IMR-90 (cell line): Measurements from ENCODE around the gene NDUFS5. TPM values are rescaled to one million over a fixed set of nuclear protein-coding genes. Genes with fewer than 3 reads are reported as not detected.

Source experiments
- ATAC-seq: fragments of 200-7000 bp; cut with Tn5 transposase; 2 replicates; pipeline ENCODE4 v1.9.1; 2020; ENCODE audit warnings: low read depth, mild to moderate bottlenecking, moderate library complexity
- BruUV-seq: library from RNA; stranded (reverse); fragments of 400-500 nt; replicated peaks from 2 replicates; lab custom pipeline; 2021; lab: Mats Ljungman, UMichigan
- CTCF ChIA-PET: fragments of 300-600 bp; formaldehyde crosslinking; extraction: SDS; loops from one replicate; lab custom pipeline; 2021; ENCODE audit warnings: antibody characterized with exemption; lab: Yijun Ruan, JAX
- POLR2A ChIA-PET: fragments of 300-600 bp; sonication (Branson Sonifier 250); formaldehyde crosslinking; loops from one replicate; lab custom pipeline; 2022; ENCODE audit warnings: antibody characterized with exemption; ENCODE audit not compliant: unreplicated experiment; lab: Charles Lee
- DNase-seq: peaks from one replicate; pipeline ENCODE4 v3.0.0; 2013
- H2AFZ ChIP-seq: replicated peaks from 2 replicates; pipeline ENCODE3; 2013; ENCODE audit warnings: low read length, mild to moderate bottlenecking; ENCODE audit not compliant: poor library complexity
- H2AK5ac ChIP-seq: 2 replicates; pipeline ENCODE4 v1.6.1; 2013; ENCODE audit warnings: low read depth, low read length, inconsistent platforms
- H2AK9ac ChIP-seq: replicated peaks from 2 replicates; pipeline ENCODE3; 2013; ENCODE audit warnings: mild to moderate bottlenecking, low read depth, low read length, moderate library complexity; ENCODE audit not compliant: poor library complexity
- H2BK120ac ChIP-seq: 2 replicates; pipeline ENCODE4 v1.6.1; 2013; ENCODE audit warnings: low read depth, low read length, inconsistent platforms
- H2BK15ac ChIP-seq: 3 replicates; pipeline ENCODE4 v1.6.1; 2013; ENCODE audit warnings: low read depth, low read length, inconsistent platforms
- H2BK20ac ChIP-seq: 2 replicates; pipeline ENCODE4 v1.6.1; 2013; ENCODE audit warnings: low read depth, mild to moderate bottlenecking, inconsistent platforms, low read length, moderate library complexity
- H2BK5ac ChIP-seq: 2 replicates; pipeline ENCODE4 v1.6.1; 2013; ENCODE audit warnings: mild to moderate bottlenecking, low read depth, low read length, inconsistent platforms; ENCODE audit not compliant: poor library complexity, severe bottlenecking
- H3K14ac ChIP-seq: replicated peaks from 2 replicates; pipeline ENCODE4 v1.6.1; 2013; ENCODE audit warnings: low read depth, low read length, inconsistent platforms
- H3K18ac ChIP-seq: 2 replicates; pipeline ENCODE4 v1.6.1; 2013; ENCODE audit warnings: low read depth, low read length, control low read depth
- H3K23ac ChIP-seq: 2 replicates; pipeline ENCODE4 v1.6.1; 2013; ENCODE audit warnings: low read depth, low read length, inconsistent platforms
- H3K27ac ChIP-seq: 2 replicates; pipeline ENCODE4 v1.5.1; 2013; ENCODE audit warnings: mild to moderate bottlenecking, control low read depth, low read length; ENCODE audit not compliant: insufficient read depth
- H3K27me3 ChIP-seq: 2 replicates; pipeline ENCODE4 v1.6.1; 2013; ENCODE audit warnings: low read length; ENCODE audit not compliant: control insufficient read depth, insufficient read depth
- H3K36me3 ChIP-seq: 2 replicates; pipeline ENCODE4 v1.6.1; 2013; ENCODE audit warnings: low read length, mixed read lengths; ENCODE audit not compliant: control insufficient read depth, insufficient read depth
- H3K4ac ChIP-seq: 2 replicates; pipeline ENCODE4 v1.6.1; 2013; ENCODE audit warnings: low read depth, low read length, inconsistent platforms
- H3K4me1 ChIP-seq: 2 replicates; pipeline ENCODE4 v1.6.1; 2013; ENCODE audit warnings: low read length, mixed read lengths; ENCODE audit not compliant: control insufficient read depth, insufficient read depth
- H3K4me2 ChIP-seq: 2 replicates; pipeline ENCODE4 v1.6.1; 2013; ENCODE audit warnings: low read depth, mild to moderate bottlenecking, control low read depth, low read length, moderate library complexity
- H3K4me3 ChIP-seq: 2 replicates; pipeline ENCODE4 v1.5.1; 2013; ENCODE audit warnings: low read depth, mild to moderate bottlenecking, control low read depth, low read length, moderate library complexity; ENCODE audit not compliant: insufficient read depth
- H3K56ac ChIP-seq: 2 replicates; pipeline ENCODE4 v1.6.1; 2013; ENCODE audit warnings: low read length, inconsistent platforms; ENCODE audit not compliant: insufficient read depth; ENCODE audit errors: extremely low read depth
- H3K79me1 ChIP-seq, 2 experiments: 2 replicates each; pipeline ENCODE4 v1.6.1; 2013; ENCODE audit warnings: low read length in 2 of 2, inconsistent platforms in 1 of 2, low read depth in 1 of 2
- H3K9ac ChIP-seq: 2 replicates; pipeline ENCODE4 v1.6.1; 2013; ENCODE audit warnings: low read depth, low read length, control low read depth
- H3K9me1 ChIP-seq: 2 replicates; pipeline ENCODE4 v1.6.1; 2013; ENCODE audit warnings: low read length, inconsistent platforms; ENCODE audit not compliant: insufficient read depth
- H3K9me3 ChIP-seq: 2 replicates; pipeline ENCODE4 v1.6.1; 2013; ENCODE audit warnings: low read length; ENCODE audit not compliant: control insufficient read depth, insufficient read depth
- H4K20me1 ChIP-seq: 2 replicates; pipeline ENCODE4 v1.6.1; 2013; ENCODE audit warnings: low read length, inconsistent platforms; ENCODE audit not compliant: insufficient read depth
- H4K5ac ChIP-seq: 2 replicates; pipeline ENCODE4 v1.6.1; 2013; ENCODE audit warnings: mild to moderate bottlenecking, low read depth, low read length, control low read depth
- H4K8ac ChIP-seq, 2 experiments: 2 replicates each; pipeline ENCODE4 v1.6.1; 2013; ENCODE audit warnings: low read depth in 2 of 2, low read length in 2 of 2, control low read depth in 1 of 2, inconsistent platforms in 1 of 2
- H4K91ac ChIP-seq: 2 replicates; pipeline ENCODE4 v1.6.1; 2013; ENCODE audit warnings: low read depth, low read length, inconsistent platforms; ENCODE audit not compliant: insufficient read depth
- CEBPB ChIP-seq: IDR thresholded peaks from 2 replicates; pipeline ENCODE4 v1.6.1; 2012; ENCODE audit warnings: low read depth, low read length, improper control_type of control experiment
- RCOR1 ChIP-seq: IDR thresholded peaks from 2 replicates; pipeline ENCODE4 v1.6.1; 2012; ENCODE audit warnings: mild to moderate bottlenecking, low read length, improper control_type of control experiment; ENCODE audit not compliant: insufficient replicate concordance
- SMC3 ChIP-seq: fragments of 150-350 bp; IDR thresholded peaks from 2 replicates; pipeline ENCODE4 v1.6.1; 2016; ENCODE audit warnings: low read depth, mild to moderate bottlenecking, antibody characterized with exemption, low read length, moderate library complexity
- WGBS, 2 experiments: methylation state at CpG; one replicate each; pipeline versions ENCODE4 v1.1.5 to v1.1.7; 2013; ENCODE audit warnings: missing lambda C conversion rate in 2 of 2; ENCODE audit not compliant: insufficient read length in 1 of 2; ENCODE audit errors: extremely low coverage in 2 of 2; 5-methylcytosine and 5-hydroxymethylcytosine counted together
- dilution Hi-C: fragments of 300-500 bp; cut with HindIII; formaldehyde crosslinking; loops from one replicate; pipeline ENCODE4 v1.14.3; 2018; ENCODE audit warnings: low sequenced_read_pairs; ENCODE audit not compliant: unreplicated experiment
- in situ Hi-C: fragments of 300-500 bp; cut with MboI; formaldehyde crosslinking; loops from 3 replicates; pipeline ENCODE4 v1.14.3; 2019; ENCODE audit warnings: low sequenced_read_pairs, inconsistent platforms, mixed read lengths
- intact Hi-C: fragments of 100-400 bp; cut with micrococcal nuclease; formaldehyde crosslinking; loops from 2 replicates; pipeline ENCODE4 v1.10.0; 2022
- polyA plus RNA-seq, 3 experiments: library from polyadenylated mRNA; depleted of rRNA; stranded (reverse); fragments of >200 nt; gene quantifications; 2 replicates each; pipeline ENCODE4 v1.2.3, GENCODE V29; 2012; ENCODE audit warnings: low replicate concordance in 1 of 3
- total RNA-seq: library from RNA; depleted of rRNA; stranded (reverse); fragments of >200 nt; gene quantifications from 2 replicates; pipeline ENCODE4 v1.2.3, GENCODE V29; 2012

The NDUFS5 gene
- total and polyA plus RNA-seq, 2 of the 4 experiments (the other 2 are of a cell fraction): 645 to 1,092 TPM

- dilution Hi-C loops (no loop called here), in situ Hi-C loops (no loop called here), intact Hi-C loops (no loop called here)
- H2BK20ac ChIP-seq: no peak overlapping the region
- no peaks in the 10 kb centered on the region for H3K4me1 ChIP-seq
- no peak overlapping the region for H4K5ac ChIP-seq
- H3K9me3 ChIP-seq: no peaks in the 10 kb centered on the region
- no peak overlapping the region for H2BK5ac ChIP-seq
- no peak overlapping the region for H3K23ac ChIP-seq
- H2AFZ ChIP-seq: no peak overlapping the region
- WGBS, 2 experiments: 62% methylated on average over 2 of the region's 4 CpGs; no CpG with 5 or more reads in 1 of the 2 experiments
- no peak overlapping the region for H2BK120ac ChIP-seq
- BruUV-seq: no TSS peak
- H4K91ac ChIP-seq: no peak overlapping the region
- ChIA-PET POLR2A (no interaction called here), CTCF (no interaction called here)
- H3K14ac ChIP-seq: no peak overlapping the region
- no peak overlapping the region for H3K18ac ChIP-seq
- H3K27me3 ChIP-seq: no peaks in the 10 kb centered on the region
- H3K9me1 ChIP-seq: no peaks in the 10 kb centered on the region
- H3K56ac ChIP-seq: no peak overlapping the region
- H3K36me3 ChIP-seq: no peaks in the 10 kb centered on the region
- ATAC-seq (no peak), DNase-seq (peak; percentile 37)
- H2AK9ac ChIP-seq: no peak overlapping the region
- H3K4me2 ChIP-seq: no peak overlapping the region
- H3K4me3 ChIP-seq: no peak overlapping the region
- no peak overlapping the region for H3K9ac ChIP-seq
- no peak overlapping the region for H2AK5ac ChIP-seq
- TF ChIP-seq SMC3: no peak
- no peak for TF ChIP-seq RCOR1
- no peak for TF ChIP-seq CEBPB
- no peaks in the 10 kb centered on the region for H3K79me1 ChIP-seq
- no peak overlapping the region for H3K4ac ChIP-seq
- no peaks in the 10 kb centered on the region for H4K20me1 ChIP-seq
- H3K27ac ChIP-seq: no peak overlapping the region
- no peak overlapping the region for H4K8ac ChIP-seq
- no peak overlapping the region for H2BK15ac ChIP-seq
These were observed 35.8 kb downstream of the NDUFS5 start for GRCh38 chr1:39061951-39062350.
